Natural killer cell (primary cell): Measurements from ENCODE around the gene MORF4L1. TPM values are rescaled to one million over a fixed set of nuclear protein-coding genes. Genes with fewer than 3 reads are reported as not detected.

Source experiments
- ATAC-seq, 3 donors: fragments of 150-1000 bp in 2 of 3; fragments of 200-7000 bp in 1 of 3; cut with Tn5 transposase; 1 replicate in 1 of 3; 2 replicates in 2 of 3; pipeline ENCODE4 v1.10.0; 2021; ENCODE audit warnings: mild to moderate bottlenecking in 2 of 3, moderate library complexity in 2 of 3
- DNase-seq, 2 donors: peaks; one replicate each; pipeline versions ENCODE4 v3.0.0 to v3.0.0-alpha.2; 2013 to 2021; ENCODE audit warnings: mixed read lengths in 1 of 2
- H3K27ac ChIP-seq: one replicate; pipeline ENCODE4 v1.5.1; 2013; ENCODE audit warnings: mild to moderate bottlenecking, low read length
- H3K27me3 ChIP-seq: one replicate; pipeline ENCODE4 v1.6.1; 2013; ENCODE audit warnings: low read length; ENCODE audit not compliant: control insufficient read depth, insufficient read depth
- H3K36me3 ChIP-seq: one replicate; pipeline ENCODE4 v1.6.1; 2013; ENCODE audit warnings: low read length; ENCODE audit not compliant: control insufficient read depth, insufficient read depth
- H3K4me1 ChIP-seq: one replicate; pipeline ENCODE4 v1.6.1; 2013; ENCODE audit warnings: low read length; ENCODE audit not compliant: control insufficient read depth, insufficient read depth
- H3K4me3 ChIP-seq: one replicate; pipeline ENCODE4 v1.5.1; 2013; ENCODE audit warnings: low read length
- H3K9me3 ChIP-seq: one replicate; pipeline ENCODE4 v1.6.1; 2013; ENCODE audit warnings: low read length; ENCODE audit not compliant: control insufficient read depth, insufficient read depth
- H3K27ac Mint-ChIP-seq, 2 donors: one replicate each; pipeline ENCODE4 v1.8.0; 2022; ENCODE audit warnings: mild to moderate bottlenecking in 2 of 2, mixed read lengths in 2 of 2, moderate library complexity in 1 of 2
- H3K27me3 Mint-ChIP-seq, 2 donors: one replicate each; pipeline ENCODE4 v1.8.0; 2022; ENCODE audit warnings: low read depth in 2 of 2, mixed read lengths in 2 of 2
- H3K36me3 Mint-ChIP-seq: one replicate; pipeline ENCODE4 v1.8.0; 2022; ENCODE audit warnings: mixed read lengths
- H3K4me1 Mint-ChIP-seq, 2 donors: one replicate each; pipeline ENCODE4 v1.8.0; 2022; ENCODE audit warnings: mixed read lengths in 2 of 2
- H3K4me3 Mint-ChIP-seq: one replicate; pipeline ENCODE4 v1.8.0; 2022; ENCODE audit warnings: mild to moderate bottlenecking, moderate library complexity, mixed read lengths
- H3K9me3 Mint-ChIP-seq, 2 donors: one replicate each; pipeline ENCODE4 v1.8.0; 2022; ENCODE audit warnings: mixed read lengths in 2 of 2
- CTCF ChIP-seq: fragments of 200-600 bp; IDR thresholded peaks from one replicate; pipeline ENCODE4 v1.8.0; 2022; ENCODE audit warnings: antibody characterized with exemption
- WGBS: methylation state at CpG from one replicate; pipeline ENCODE4 v1.1.7; 2013; ENCODE audit warnings: missing lambda C conversion rate; ENCODE audit not compliant: insufficient coverage; 5-methylcytosine and 5-hydroxymethylcytosine counted together
- intact Hi-C: fragments of 100-400 bp; cut with micrococcal nuclease; formaldehyde crosslinking; loops from one replicate; pipeline ENCODE4 v1.14.2; 2022
- total RNA-seq, 4 donors: library from RNA; stranded (reverse); fragments of 120-200 nt in 1 of 4; gene quantifications; one replicate each; pipeline versions ENCODE4 v1.2.3 to v1.2.4, GENCODE V29; 2013 to 2022

MORF4L1 gene
- total RNA-seq, 3 donors from 2014 or later (not counting 1 experiment from before 2014, with no cell fraction given) = 316 to 348 (median 329) TPM

- Mint-ChIP-seq H3K4me3 (no peak overlapping the region), H3K4me1 (peaks cover 27 to 35% of the 10 kb centered on the region in 2 donors), H3K36me3 (no peaks in the 10 kb centered on the region), H3K9me3 (no peaks in the 10 kb centered on the region), H3K27me3 (no peaks in the 10 kb centered on the region), H3K27ac (peak overlapping the region in 1 of 2 donors; percentile 61)
- intact Hi-C loops = no loop called here
- Histone ChIP-seq H3K36me3 (peaks cover 41% of the 10 kb centered on the region), H3K9me3 (no peaks in the 10 kb centered on the region), H3K4me1 (peaks cover 19% of the 10 kb centered on the region), H3K27ac (no peak overlapping the region), H3K27me3 (no peaks in the 10 kb centered on the region), H3K4me3 (no peak overlapping the region)
- ATAC-seq (no peak), DNase-seq (no peak)
- 98% methylated on average over 2 of the region's 3 CpGs for WGBS
- no peak for TF ChIP-seq CTCF
Observed at GRCh38 chr15:78913012-78913411, 40.3 kb downstream of the MORF4L1 start.

DNA sequence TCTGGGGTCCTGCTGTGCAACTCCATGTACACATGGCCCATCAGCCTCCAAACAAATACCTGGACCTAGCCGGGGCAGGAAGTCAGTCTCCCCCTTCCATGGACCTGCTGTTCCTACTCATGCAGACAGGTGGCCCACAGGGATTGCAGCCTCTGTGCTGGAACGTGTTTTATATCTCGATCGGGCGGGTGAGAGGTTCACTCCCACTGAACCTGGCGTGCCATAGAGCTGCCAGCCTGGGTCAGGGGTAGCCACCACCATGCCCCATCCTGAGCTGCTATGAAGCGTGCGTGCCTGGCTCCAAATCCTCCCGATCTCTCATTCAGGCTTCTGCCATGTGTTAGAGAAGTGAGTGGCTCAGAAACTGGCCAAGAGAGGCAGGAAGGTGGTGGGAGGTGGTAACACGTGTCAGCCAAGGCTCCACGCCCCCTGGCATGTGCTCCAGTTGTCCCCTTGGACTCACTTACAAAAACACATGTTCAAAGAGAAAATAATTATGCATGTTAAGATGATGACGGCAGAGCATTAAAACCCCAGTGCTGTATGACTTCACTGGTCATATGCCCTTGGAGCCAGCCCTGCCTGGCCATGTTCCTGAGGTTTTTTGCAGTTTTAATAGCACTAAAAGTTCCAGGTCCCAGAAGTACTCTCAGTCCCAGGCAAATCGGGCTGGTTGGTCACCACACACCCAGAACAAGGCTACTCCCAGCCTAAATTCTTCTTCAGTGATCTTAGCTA lies 41.5 kb downstream of the MORF4L1 start:
- no peak for ATAC-seq
- peaks cover 43% of the 10 kb centered on the region for H3K36me3 ChIP-seq

DNA sequence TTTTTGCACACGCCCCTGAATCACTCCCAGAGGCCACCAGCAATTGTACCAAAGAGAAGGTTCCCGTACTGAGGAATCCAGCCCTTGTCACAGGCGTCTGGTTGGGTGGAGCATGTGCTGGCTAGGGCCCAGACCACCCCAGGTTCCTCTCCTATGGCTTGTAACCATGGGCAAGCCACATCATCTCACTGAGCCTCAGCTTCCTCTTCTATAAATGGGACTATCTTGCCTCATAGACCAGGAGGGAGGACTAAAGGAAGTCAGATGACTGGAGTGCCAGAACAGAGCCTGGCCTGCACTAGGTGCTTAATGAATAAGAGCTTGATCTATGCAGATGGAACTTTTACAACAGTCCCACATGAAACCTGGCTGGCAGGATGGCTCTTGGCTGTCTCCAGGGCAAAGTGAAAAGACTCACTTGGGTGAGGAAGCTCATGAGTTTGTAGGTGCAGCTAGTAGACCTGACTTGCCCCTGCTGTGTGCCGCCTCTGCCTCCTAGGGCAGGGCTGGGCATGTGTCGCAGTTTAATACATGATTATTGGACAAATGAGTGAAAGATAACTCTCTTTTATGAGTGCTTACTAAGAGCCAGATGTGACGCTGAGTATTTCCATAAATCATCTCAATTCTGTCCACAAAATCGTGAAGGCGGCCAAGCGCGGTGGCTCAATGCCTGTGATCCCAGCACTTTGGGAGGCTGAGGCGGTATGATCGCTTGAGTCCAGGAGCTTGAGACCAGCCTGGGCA lies 42.8 kb downstream of the MORF4L1 start:
- H3K36me3 ChIP-seq = peaks cover 38% of the 10 kb centered on the region
- WGBS = 86% methylated on average over 12 of the region's 12 CpGs

More for the DNA sequence above, 41.5 kb downstream of the MORF4L1 start:
- Mint-ChIP-seq H3K36me3 (no peaks in the 10 kb centered on the region), H3K27ac (no peak overlapping the region), H3K27me3 (no peaks in the 10 kb centered on the region), H3K9me3 (no peaks in the 10 kb centered on the region), H3K4me3 (no peak overlapping the region), H3K4me1 (peaks cover 27 to 32% of the 10 kb centered on the region in 2 donors)
- no peak for TF ChIP-seq CTCF
- WGBS = 91% methylated on average over 13 of the region's 13 CpGs
- Histone ChIP-seq H3K9me3 (no peaks in the 10 kb centered on the region), H3K4me1 (peaks cover 19% of the 10 kb centered on the region), H3K27me3 (no peaks in the 10 kb centered on the region), H3K4me3 (no peak overlapping the region), H3K27ac (no peak overlapping the region)
- intact Hi-C loops = no loop called here
- no peak for DNase-seq

More for the DNA sequence above, 42.8 kb downstream of the MORF4L1 start:
- H3K9me3 ChIP-seq = no peaks in the 10 kb centered on the region
- H3K27ac Mint-ChIP-seq = no peak overlapping the region
- no peak overlapping the region for H3K4me3 ChIP-seq
- no peak for TF ChIP-seq CTCF
- peaks cover 9% of the 10 kb centered on the region for H3K4me1 ChIP-seq
- no peaks in the 10 kb centered on the region for H3K27me3 ChIP-seq
- no peaks in the 10 kb centered on the region for H3K27me3 Mint-ChIP-seq
- intact Hi-C loops = no loop called here
- no peaks in the 10 kb centered on the region for H3K9me3 Mint-ChIP-seq
- DNase-seq (no peak), ATAC-seq (peak in 2 of 3 donors; percentile 29 to 54)
- H3K4me1 Mint-ChIP-seq = peaks cover 18 to 19% of the 10 kb centered on the region in 2 donors
- no peak overlapping the region for H3K27ac ChIP-seq
- no peaks in the 10 kb centered on the region for H3K36me3 Mint-ChIP-seq
- H3K4me3 Mint-ChIP-seq = no peak overlapping the region
